ENCODE results near the gene RNF31.
A peak's percentile ranks its signal among the peaks of the same experiment; 100 is the strongest.

RNF31 gene

GRCh38 chr14:24160850-24161804 lies 13.8 kb downstream of the RNF31 start, which contains the start of gene IRF9:
TSS of gene IRF9 (plus strand) at chr14:24161265. CDS start at chr14:24162145, 880 bp downstream.
- FAIRE-seq = peak; percentile 15

DNA sequence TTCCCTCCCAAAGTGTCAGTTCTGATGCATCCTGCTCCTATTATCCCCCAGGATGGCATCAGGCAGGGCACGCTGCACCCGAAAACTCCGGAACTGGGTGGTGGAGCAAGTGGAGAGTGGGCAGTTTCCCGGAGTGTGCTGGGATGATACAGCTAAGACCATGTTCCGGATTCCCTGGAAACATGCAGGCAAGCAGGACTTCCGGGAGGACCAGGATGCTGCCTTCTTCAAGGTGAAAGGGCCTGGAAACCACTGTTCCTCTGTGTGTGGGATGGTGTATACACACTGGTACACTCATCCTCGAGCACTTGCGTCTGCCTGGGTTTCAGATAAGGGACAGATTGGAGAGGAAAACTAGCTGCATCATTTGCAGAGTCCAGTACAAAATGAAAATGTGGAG lies 14.8 kb downstream of the RNF31 start:
- no peak for FAIRE-seq

DNA sequence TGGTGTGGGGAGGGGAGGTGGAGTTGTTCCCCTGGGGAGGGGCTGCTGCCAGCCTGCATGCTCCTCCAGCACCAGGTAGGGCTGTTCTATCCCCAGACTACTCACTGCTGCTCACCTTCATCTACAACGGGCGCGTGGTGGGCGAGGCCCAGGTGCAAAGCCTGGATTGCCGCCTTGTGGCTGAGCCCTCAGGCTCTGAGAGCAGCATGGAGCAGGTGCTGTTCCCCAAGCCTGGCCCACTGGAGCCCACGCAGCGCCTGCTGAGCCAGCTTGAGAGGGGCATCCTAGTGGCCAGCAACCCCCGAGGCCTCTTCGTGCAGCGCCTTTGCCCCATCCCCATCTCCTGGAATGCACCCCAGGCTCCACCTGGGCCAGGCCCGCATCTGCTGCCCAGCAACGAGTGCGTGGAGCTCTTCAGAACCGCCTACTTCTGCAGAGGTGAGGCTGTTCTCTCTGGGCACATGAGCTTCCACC lies 17.3 kb downstream of the RNF31 start:
- FAIRE-seq = no peak

- no peak for FAIRE-seq
Observed at GRCh38 chr14:24165785-24166184, 18.5 kb downstream of the RNF31 start.

GRCh38 chr14:24167469-24168114 lies 20.3 kb downstream of the RNF31 start:
- no peak for FAIRE-seq

- no peak for FAIRE-seq
Observed at GRCh38 chr14:24171422-24172260, 24.3 kb downstream of the RNF31 start, which contains the start of gene REC8. TSS of gene REC8 (plus strand) at chr14:24172080. CDS start at chr14:24172553, 473 bp downstream.

- no peak for FAIRE-seq
Observed at GRCh38 chr14:24172261-24172860, 25.1 kb downstream of the RNF31 start.

DNA sequence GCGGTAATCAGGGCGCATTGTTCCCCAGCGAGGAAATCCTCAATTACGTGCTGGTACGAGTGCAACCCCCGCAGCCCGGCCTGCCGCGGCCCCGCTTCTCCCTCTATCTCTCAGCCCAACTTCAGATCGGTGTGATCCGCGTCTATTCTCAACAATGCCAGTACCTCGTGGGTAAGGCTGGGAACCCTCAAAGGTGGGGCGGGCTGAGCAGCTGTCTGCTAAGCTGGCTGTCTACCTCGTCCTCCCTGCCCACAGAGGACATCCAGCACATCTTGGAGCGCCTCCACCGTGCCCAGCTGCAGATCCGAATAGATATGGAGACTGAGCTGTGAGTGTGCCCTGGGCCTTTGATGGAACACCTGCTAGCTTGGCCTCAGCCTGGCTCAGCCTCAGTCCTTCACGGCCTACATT lies 25.6 kb downstream of the RNF31 start:
- no peak for FAIRE-seq

DNA sequence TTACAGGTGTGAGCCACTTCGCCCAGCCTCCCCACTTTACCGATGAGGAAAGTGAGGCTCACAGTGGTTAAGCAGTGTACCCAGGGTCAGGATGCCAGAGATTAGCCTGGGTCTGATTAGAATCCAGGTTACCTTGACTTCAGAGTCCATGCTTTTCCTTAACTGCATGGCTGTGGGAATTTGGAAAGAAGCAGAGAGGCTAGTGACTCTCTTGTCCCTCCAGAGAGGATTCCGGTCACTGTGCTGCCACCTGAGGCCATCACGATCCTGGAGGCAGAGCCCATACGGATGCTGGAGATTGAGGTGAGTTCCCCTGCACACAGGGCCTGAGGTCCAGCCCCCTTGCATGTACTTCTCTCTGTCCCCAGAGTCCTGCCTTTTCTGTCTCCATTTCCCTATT lies 29.3 kb downstream of the RNF31 start:
- FAIRE-seq = no peak

DNA sequence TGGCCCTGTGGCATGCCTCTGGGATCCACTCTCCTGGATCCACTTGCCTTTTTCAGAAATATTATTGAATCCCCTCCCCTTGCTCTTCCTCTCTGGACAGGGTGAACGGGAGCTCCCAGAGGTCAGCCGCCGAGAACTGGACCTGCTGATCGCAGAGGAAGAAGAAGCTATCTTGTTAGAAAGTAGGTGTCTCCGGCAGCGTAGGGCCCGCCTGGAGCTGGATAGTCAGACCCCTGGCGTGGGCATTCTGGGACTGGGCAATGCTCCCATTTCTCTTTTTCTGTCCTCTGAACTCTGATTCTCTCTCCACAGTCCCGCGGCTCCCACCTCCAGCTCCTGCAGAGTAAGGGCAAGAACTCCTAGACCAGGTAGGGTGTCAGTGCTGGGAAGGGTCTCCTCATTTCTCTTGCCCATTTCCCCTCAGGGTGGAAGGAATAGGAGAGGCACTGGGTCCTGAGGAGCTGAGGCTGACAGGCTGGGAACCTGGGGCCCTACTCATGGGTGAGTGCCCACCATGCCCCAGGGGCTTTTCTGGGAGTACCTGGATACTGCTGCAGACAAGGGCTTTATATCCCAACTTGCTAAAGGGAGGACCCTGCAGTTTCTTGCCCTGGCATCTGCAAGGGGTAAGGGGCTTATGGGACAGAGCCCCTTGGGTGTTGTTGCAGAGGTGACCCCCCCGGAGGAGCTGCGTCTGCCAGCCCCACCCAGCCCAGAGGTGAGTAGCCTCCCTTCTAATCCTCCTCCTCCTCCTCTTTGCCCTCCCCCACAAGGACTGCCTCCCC lies 29.9 kb downstream of the RNF31 start:
- no peak for FAIRE-seq

DNA sequence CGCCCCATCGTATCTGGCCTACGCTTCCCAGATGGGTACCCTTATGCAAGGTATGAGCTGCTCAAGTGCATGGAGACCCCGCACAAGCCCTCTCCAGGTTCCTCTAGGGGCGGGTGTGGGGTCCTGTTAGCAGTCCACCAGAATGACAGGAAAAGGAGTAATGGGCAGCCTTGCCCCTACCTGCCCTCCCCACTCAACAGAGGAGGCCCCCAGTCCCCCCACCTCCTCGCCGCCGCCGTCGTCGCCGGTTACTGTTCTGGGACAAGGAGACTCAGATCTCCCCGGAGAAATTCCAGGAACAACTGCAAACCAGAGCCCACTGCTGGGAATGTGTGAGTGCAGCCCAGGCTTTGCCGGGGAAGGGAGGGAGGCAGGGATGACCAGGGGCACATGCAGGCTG lies 30.6 kb downstream of the RNF31 start:
- FAIRE-seq = no peak

- FAIRE-seq = no peak
Observed at GRCh38 chr14:24178399-24179178, 31.3 kb downstream of the RNF31 start.

DNA sequence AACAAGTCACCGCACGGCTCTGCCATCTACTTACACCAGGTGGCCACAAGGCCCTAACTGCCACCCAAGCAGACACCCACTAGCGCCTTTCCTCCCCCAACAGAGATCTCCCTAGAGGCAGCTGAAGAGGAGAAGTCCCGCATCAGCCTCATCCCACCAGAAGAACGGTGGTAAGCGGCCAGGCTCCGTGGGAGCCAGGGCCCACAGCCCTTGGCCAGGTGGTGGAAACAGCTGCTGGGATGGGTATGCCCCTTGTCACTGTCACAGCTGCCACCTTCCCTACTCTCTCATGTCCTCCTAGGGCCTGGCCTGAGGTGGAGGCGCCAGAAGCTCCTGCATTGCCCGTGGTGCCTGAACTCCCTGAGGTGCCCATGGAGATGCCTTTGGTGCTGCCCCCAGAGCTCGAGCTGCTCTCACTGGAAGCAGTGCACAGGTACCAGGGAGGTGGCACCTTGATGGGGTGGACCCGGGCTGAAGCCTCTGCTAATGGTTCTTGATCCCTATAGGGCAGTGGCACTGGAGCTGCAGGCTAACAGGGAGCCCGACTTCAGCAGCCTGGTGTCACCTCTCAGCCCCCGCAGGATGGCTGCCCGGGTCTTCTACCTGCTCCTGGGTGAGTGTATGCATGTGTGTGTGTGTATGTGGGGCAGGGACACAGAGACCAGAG lies 32.1 kb downstream of the RNF31 start:
- FAIRE-seq = no peak

GRCh38 chr14:24179961-24180796 lies 32.9 kb downstream of the RNF31 start:
- FAIRE-seq = no peak

GRCh38 chr14:24181371-24182077 lies 34.2 kb downstream of the RNF31 start:
- no peak for FAIRE-seq

DNA sequence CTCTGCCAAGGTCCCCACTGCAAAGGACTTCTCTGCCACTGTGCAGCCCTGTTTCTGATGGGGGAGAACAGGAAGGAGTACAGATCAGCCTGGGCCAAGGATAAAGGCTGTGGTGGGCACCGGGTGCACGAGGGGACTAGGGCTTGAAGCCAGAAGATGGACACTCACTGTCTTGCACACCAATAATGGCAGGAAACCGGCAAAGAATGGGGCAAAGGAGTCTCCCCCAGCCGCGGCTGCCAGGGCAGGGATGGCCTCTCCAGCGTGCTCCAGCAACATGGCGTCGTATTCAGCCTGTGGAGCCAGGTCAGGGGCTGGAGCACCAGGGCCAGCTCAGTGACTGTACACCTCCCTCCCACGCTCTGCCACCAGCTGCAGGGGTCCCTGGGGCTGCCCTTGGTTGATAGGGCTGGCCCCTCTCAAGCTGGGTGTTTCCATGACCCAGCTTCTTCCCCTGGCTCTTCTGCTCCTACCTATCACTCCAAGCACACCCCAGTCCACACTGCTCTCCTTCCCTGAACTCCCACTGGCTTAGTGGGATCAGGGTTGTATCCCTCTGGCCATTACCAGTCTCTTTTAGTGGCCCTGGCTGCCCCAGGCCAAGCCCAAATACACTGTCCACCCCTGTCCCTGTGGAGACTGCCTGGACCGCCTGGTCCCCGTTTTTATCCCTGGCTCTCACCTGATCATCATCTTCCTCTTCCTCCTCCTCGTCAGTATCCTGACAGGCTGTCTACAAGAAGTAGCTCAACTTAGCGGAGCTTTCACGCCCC lies 35.0 kb downstream of the RNF31 start:
- FAIRE-seq = no peak

DNA sequence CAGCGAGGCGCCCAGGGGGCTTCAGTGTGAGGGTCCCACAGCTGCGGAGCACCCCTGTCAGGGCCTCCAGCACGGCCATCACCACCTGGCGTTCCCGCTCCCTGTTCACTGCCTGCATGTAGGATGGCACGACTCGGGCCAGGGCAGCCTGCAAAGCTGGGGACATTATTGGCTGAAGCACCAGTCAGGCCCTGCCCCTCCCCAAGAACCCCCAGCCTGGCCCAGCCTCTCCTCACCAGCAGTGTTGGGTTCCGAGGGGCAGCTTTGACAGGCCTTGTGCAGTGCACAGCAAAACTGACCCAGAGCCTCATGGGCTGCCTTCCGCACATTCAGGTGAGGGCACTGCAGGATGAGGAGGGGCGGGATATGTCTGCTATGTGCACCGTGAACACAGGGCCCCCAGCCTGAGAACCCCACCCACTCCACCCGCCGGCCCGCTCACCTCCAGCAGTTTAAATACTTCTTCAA lies 35.8 kb downstream of the RNF31 start:
- no peak for FAIRE-seq
